GM20431 (cell line): ENCODE data around the gene DAP3.
"Not testable (repeated sequence)": the region's sequence is repeated elsewhere in the genome, so short reads cannot be mapped to it uniquely, and the experiment has no call there.

Source experiments
- in situ Hi-C: fragments of 300-500 bp; cut with MseI, MboI; formaldehyde crosslinking; loops from one replicate; pipeline ENCODE4 v1.15.0; 2020; ENCODE audit warnings: low sequenced_read_pairs; ENCODE audit not compliant: unreplicated experiment

DAP3 gene

DNA sequence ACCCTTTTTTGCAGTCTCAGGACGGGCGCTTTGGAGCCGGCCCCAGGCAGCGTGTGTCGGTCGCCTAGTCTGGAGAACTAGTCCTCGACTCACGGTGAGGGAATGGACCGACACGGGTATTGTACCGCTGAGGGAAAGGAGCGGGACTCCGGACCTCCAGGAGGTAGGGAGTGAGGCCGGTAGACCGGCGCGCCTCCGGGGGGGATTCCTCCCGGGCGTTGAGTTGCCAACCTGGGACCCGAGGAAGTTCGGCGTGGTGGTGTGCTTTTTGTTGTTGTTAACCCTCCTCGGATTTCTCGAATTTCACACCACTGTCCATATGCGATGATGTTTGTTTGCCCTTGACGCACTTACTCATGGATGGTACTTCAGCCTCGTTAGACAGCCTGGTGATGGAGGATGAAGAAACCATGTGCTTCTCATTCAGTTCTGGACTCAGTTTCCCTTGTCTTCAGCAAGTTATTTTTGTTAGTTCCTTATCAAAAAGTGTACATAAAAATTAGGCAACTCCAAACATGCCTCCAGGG lies at the start of gene DAP3:
DAP3 (plus strand) TSS at position 11 of the 527 bp plus-strand sequence. CDS start 20,689 bp downstream, outside the sequence.
- in situ Hi-C loops = not testable (repeated sequence)

DNA sequence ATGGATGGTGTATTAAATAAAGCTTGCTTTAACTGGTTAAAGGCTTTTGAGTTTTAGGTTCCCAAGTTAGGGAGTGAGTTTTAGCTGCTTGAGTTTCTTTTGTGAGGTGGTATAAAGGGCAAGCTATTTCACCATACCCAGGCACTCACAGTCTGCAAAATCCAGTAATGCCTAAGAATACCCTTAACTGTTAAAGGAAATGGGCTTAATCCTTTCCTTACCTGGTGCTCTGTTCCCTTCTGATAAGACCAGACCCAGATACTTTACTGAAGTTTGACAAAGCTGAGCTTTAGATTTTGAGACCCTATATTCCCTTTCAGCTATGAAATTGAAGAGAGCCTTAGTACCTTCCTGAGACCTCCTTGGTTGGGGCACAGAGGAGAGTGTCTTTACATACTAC lies 48.5 kb upstream of the DAP3 start:
- in situ Hi-C loops = no loop called here

DNA sequence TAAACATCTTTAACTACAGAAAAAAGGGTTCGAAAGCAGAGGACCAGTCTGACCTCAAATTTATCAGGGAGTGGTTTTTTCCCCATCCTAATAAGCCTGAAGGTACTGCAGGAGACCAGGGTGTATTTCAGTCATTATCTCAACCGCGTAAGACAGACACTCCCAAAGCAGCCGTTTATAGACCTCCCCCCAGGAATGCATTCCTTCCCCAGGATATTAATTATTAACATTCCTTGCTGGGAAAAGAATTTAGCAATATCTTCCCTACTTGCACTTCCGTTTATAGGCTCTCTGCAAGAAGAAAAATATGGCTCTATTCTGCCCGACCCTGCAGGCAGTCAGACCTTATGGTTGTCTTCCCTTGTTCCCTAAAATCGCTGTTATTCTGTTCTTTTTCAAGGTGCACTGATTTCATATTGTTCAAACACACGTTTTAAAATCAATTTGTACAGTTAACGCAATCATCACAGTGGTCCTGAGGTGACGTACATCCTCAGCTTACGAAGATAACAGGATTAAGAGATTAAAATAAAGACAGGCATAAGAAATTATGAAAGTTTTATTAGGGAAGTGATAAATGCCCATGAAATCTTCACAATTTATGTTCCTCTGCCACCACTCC lies 46.2 kb upstream of the DAP3 start:
- in situ Hi-C loops = not testable (repeated sequence)

DNA sequence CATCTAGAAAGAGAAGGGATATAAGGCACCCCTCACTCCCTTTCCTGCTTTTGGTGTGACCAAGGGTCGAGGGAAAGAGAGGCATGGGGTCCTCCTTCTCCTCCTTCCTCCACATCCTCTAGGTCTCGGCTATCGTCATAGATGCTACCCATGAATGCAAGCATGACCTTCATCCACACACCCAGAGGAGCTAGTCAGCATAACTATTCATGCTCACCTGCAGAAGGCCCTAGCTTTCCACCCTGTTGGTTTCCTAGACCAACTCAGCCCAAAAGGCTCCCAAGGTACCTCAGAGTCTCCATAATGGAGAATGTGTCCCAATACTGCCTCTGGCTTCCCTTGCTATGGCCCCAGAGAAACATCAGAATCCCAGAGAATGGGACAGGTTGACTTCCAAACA lies 45.7 kb upstream of the DAP3 start:
- in situ Hi-C loops = no loop called here

DNA sequence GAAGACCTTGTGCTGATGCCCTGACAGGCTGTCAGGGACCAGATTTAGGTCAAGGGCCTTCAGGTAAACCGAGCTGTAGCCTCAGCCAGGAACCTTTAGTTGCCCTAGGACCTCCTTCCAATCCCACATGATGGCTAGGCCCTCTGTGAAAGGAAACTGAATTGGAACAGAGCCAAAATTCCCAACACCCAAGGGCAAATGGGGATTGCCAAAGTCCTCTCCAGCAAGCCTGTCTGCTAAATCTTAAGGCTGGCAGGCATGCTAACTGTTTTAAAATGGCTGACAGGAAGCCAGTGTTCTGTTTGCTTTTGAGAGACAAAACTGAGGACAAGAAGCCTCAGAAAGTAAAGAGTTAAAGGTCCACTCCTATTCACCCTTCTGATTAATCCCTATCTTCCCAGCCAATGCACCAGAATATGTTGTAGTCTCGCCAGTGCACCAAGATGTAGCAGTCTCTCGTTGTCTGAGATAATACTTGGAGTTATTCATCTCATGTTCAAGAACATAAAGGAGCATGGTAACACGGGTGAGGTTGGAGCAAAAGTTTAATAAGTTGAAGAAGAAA lies 43.8 kb upstream of the DAP3 start:
- in situ Hi-C loops = no loop called here

DNA sequence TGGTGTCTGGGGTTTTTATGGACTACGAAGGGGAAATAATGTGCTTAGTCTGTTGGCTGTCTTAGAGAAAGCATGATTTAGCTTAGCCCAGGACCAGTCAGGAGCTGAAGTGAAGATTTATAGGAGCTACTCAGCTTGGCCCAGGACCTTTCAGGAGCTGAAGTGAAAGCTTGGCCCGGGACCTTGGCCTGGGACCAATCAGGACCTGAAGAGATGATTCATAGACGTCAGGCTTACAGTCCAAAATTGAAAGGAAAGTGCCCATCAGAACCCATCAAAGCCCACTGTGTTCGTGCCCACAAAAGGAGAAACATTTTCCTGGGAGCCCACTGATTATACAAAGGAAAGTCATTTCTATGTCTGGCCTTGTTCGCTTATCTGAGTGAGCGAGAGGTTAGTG lies 43.2 kb upstream of the DAP3 start:
- in situ Hi-C loops = no loop called here

DNA sequence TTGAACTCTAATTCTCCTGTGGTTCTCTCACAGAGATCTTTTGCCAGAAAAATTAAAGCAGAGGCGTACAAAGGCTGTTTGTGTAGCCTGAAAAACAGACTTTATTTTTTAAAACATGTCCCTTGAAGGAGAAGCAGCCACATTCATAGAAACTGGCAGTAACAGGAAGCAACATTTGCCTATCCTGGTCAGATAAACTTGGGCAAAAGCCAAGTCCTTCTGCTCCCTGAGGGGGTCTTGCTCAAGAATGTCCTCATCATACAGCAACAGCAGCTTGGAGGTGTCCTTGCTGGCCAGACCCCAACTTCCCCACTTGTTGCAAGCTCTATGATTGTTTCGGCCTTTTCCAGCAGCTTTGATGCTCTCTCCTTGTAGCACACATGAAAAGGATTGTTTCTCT lies 42.6 kb upstream of the DAP3 start:
- in situ Hi-C loops = no loop called here

DNA sequence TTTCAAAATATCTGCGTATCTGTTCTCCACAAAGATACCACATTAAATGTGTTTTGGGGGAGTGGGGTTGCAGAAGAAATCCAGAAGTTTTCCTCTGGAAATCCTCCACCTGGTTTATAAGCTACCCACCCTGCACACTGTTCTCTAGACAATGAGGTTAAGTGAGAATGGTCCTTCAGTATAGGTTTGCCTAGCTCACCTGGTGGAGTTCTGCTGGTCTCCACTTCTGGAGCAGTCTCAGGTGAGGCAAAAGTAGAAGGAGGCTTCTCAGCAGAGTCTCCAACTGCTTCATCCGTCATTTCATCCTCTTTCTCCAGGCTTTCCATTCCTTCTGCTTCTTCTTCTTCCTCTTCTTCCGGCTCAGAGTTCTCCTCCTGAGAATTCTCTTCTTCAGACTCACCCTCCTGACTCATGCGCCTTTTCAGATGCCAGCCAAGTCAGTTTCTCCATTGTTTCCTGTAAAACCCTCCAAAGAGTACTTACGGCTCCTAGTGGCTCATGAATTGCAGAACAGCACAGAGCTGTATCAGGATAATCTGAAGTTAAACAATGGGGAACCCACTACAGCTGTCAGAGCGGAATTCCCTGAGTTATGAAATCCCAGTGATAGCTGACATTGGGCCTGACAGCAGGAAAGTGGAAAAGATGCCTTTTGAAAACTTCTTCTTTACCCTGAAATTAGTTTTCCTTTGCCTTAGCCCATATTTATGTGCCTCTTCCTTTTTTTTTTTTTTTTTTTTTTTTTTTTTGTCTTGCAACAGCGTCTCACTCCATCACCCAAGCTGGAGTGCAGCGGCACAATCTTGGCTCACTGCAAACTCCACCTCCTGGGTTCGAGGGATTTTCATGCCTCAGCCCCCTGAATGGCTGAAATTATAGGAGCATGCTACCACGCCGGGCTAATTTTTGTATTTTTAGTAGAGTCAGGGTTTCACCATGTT lies 40.4 kb upstream of the DAP3 start:
- in situ Hi-C loops = no loop called here

DNA sequence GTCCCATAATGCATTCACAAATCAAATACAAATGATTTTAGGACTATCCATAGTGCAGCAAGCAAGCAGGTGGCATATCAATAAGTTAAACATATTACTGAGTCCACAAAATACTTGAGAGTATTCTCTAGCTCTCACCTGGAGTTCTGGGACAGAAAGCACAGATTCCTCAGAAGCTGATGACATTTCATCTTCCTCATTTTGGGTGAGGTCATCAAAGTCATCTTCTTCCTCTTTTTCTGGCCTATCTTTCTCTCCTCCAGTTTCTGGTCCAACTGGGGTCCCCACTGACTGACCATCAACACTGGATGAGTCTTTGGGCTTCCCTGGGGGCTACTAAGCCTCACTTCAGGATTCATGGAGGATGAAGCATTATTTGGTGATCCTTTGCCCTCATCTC lies 39.2 kb upstream of the DAP3 start:
- in situ Hi-C loops = no loop called here

DNA sequence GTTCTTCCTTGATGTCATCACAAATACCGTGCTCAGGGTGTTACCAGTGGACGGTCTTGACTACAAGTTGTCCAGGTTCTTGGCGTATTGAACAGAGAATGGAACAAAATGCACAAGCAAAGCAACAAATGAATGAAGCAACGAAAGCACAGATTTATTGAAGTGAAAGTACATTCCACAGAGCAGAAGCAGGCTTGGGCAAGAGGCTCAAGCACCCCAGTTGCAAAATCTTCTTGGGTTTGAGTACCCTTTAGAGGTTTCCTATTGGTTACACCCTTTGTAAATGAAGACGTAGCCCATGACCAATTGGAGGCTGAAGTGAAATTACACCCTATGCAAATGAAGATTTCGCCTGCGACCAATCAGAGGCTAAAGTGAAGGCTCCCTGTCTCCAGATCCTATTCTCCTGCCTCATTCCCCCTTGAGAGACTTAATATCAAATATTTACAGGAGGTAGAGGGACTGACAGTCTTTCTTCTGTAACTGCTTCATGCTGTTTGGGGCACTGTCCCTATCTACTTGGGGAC lies 38.6 kb upstream of the DAP3 start:
- in situ Hi-C loops = no loop called here

DNA sequence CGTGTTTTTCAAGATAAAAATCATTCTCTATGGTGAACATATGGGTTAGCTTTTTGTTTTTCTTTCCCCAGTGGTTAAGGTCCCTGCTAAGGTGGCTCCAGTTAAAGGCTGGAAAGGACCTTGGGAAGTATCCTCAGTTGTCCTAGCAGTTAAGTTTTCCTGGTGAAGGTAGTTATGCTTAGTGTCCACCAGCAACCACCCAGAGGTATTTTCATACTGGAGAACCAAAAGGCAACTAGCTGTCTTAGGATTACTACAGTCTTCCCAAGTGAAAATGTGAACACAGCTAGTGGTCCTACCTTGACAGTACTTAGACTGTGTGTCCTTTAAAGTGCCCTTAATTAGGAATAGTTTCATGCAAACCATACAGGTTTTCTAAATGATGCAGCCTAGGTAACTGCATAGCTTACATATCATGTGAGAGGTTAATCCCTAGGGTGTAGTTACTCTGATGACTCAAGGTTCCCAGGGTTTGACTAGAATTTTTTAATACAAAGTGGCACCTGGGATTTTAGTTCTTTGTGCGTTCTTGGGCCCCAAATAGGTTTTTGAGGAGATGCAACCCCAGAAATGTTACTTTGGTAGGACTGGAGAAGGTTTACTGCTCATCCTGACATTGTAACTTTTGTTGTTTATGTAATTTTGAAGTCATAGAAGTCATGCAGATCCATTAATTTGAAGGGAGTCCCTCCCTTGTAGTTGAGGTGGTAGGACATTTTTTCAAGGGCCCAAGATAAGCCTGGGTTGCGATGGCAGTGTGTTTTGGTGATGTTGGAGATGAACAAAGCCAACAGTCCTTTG lies 36.8 kb upstream of the DAP3 start:
- in situ Hi-C loops = no loop called here

DNA sequence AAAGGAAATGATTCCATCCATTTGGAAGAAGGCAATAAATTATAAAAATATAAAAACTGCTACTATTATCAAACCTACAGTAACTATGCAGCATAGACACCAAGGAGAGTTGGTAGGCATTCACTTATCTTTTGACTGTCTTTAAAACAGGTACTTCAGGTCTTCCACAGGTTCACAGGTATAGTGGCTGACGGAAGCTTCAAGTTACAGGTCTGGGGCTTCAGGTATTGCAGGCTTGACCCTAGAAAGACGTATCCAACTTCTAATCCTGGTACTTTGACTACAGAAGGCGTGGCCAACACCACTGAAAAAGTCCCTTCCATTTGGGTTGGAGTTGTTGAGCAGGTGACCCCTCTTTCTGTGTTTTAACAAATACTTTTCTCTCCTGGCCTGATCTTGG lies 35.9 kb upstream of the DAP3 start:
- in situ Hi-C loops = no loop called here

DNA sequence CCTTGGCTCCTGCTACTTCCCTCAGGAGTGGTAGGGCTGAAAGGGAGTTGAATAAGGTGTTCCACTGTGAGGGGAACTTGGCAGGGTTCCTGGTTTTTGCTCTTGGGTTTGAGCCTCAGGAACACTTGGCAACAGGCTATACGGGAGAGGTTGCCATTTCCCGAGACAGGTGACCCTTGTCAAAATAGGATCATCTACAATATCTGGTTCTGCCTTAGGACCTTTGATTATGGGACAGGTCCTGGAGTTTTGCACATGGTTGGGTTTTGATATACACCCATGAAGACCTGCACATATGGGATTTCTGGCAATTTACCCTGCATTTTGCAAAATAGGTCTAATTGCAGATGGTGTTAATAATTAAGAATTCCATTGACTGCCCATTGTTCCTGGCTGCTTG lies 31.4 kb upstream of the DAP3 start:
- in situ Hi-C loops = no loop called here

DNA sequence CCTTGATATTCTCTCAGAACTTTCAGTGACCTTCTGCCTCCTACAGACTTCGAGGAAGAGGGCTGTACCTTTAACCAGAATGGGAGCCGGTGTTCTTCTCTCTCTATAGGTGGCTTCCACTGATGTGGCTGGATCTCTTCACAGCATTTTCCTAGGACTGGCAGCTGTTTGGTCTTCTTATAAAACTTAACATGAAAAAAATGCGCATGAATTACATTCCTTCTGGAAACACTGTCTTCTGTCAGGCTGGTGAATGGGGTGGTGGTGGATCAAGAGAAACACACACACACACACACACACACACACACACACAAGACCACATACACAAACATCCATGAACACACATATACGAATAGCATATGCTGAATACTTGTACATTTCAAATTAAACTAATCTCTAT lies 27.7 kb upstream of the DAP3 start:
- in situ Hi-C loops = not testable (repeated sequence)

DNA sequence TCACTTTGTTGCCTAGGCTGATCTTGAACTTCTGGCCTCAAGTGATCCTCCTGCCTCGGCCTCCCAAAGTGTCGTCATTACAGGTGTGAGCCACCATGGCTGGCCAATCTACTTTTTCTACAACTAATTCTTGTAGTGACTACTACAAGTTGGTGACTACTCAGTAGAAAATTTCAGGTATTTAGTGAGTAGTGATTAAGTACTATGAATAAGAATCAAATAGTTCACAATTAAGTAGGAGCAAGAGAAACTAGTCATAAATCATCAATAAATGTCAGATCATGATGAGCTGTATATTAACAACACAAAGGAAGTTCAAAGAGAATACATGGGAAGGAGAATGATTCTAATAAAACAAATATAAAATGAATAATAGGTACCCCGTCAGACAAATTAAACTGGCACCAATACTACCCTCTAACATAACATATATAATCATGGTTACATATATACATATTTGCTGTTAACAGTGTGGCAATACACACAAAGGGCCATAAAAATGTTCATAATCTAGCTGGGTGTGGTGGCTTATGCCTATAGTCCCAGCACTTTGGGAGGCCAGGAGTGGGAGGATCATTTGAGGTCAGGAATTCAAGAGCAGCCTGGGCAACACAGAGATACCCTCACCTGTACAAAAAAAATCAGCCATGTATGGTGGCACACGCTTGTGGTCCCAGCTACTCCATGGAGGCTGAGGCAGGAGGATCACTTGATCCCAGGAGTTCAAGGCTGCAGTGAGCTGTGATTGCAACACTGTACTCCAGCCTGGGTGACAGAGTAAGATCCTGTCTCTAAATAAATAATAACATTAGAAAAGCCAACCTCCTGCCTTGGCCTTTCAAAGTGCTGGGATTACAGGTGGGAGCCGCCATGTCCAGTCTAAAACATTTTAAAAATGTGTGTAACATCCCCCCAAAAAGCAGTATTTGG lies 19.4 kb upstream of the DAP3 start:
- in situ Hi-C loops = no loop called here

DNA sequence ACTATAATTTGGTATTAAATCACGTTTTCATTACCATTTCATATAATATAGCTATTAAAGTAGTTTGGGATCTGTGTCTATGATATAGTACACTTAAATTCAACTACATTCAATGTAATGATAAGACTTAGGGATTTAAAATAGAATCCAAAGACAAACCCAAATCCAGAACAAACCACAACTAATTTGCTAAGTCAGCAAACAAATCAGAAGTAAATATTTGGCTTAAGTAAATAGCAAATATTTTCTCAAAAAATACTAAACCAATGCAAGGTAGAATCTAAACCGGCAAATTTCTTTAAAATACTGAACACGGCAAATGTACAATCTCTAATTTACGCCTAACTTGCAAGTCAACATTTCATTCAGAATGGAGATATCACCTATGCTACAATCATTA lies 17.1 kb upstream of the DAP3 start:
- in situ Hi-C loops = no loop called here

DNA sequence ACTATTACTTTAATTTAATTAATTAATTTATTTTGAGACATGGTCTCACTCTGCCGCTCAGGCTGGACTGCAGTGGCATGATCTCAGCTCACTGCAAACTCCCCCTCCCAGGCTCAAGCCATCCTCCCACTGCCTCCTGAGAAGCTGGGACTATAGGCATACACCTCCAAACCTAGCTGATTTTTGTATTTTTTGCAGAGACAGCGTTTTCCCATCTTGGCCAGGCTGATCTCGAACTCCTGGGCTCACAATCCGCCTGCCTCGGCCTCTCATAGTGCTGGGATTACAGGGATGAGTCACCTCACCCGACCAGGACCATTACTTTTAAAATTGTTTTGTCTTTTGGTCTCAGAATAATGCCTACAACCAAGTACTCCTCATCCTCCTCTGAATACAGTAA lies 15.9 kb upstream of the DAP3 start:
- in situ Hi-C loops = no loop called here

DNA sequence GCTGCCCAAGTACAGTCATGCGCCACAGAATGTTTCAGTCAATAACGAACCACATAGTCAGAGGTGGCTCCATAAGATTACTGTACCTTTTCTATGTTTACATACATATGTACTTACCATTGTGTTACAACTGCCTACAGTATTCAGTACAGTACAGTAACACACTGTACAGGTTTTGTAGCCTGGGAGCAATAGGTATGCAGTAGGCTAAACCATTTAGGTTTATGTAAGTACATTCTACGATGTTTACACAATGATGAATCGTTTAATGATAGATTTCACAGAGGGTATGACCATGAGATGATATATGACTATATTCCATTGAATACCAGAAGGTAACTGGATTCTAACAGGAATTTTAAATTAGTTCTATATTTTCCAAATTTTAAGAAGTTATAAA lies 10.9 kb upstream of the DAP3 start:
- in situ Hi-C loops = no loop called here

DNA sequence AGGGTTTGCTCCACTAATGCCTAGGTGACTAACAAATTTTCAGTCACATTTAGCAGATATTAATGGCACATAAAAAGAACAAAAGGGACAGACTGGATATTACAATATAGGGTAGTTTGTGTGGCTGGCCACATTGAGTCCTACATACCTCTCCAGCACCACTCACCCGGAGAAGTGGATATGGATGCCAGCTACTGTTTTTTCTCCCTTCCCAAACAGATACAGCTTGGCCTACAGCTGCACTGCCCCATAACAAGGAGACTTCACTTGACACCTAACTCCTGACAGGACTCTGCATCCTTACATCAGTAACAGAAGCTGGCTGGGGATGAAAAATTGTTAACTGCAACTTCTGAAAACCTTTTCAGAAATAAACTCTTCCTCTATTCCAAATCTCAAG lies 9.9 kb upstream of the DAP3 start:
- in situ Hi-C loops = not testable (repeated sequence)
